ENCODE measurements around the gene PRDM11. TPM values are rescaled to one million over a fixed set of nuclear protein-coding genes. Genes with fewer than 3 reads are reported as not detected.

PRDM11 gene
- total RNA-seq, 1 donor from 2014 or later: 24.0 TPM

DNA sequence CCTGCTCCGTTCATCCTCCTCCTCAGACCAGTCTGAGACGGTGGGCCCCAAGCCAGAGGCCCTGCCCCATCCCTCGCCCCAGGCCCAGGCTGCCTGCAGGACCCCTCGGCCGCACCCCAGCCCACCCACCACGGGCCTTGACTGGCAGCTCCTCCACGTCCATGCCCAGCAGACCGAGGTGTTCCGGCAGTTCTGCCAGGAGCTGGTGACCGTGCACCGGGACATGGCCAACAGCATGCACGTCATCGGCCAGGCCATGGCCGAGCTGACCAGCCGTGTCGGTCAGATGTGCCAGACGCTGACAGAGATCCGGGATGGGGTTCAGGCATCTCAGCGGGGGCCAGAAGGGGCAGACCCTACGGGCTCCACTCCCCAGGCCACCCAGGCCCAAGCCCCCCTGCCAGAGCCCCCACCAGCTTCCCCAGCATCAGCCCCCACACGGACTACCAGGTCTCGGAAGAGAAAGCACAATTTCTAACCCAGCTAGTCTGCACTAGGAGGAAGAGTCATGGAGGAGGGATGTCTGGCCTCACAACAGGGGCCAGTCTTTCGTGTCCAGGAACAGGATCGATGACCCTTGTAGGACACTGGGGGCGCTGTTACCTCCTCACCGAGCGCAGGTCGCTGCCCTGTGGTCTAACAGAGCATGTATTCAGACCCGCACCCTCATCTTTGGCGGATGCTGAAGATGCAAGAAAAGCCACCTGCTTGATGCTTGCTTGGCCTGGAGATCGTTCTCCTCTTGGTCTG lies 66.3 kb downstream of the PRDM11 start:
- peaks cover 30% of the 10 kb centered on the region for H3K4me1 Mint-ChIP-seq (ENCODE audit: unreplicated experiment)
- no peak overlapping the region for H3K4me3 Mint-ChIP-seq
- H3K9me3 Mint-ChIP-seq: no peaks in the 10 kb centered on the region
- no peak for DNase-seq (ENCODE audit: extremely low spot score, unreplicated experiment)
- TF ChIP-seq, protein P1, sequence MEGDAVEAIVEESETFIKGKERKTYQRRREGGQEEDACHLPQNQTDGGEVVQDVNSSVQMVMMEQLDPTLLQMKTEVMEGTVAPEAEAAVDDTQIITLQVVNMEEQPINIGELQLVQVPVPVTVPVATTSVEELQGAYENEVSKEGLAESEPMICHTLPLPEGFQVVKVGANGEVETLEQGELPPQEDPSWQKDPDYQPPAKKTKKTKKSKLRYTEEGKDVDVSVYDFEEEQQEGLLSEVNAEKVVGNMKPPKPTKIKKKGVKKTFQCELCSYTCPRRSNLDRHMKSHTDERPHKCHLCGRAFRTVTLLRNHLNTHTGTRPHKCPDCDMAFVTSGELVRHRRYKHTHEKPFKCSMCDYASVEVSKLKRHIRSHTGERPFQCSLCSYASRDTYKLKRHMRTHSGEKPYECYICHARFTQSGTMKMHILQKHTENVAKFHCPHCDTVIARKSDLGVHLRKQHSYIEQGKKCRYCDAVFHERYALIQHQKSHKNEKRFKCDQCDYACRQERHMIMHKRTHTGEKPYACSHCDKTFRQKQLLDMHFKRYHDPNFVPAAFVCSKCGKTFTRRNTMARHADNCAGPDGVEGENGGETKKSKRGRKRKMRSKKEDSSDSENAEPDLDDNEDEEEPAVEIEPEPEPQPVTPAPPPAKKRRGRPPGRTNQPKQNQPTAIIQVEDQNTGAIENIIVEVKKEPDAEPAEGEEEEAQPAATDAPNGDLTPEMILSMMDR (conservative IDR thresholded peaks at IDR 0.05): peak; percentile 59
- no peak overlapping the region for H3K27ac Mint-ChIP-seq
- peaks cover 12% of the 10 kb centered on the region for H3K36me3 Mint-ChIP-seq
- H3K27me3 Mint-ChIP-seq: no peaks in the 10 kb centered on the region

DNA sequence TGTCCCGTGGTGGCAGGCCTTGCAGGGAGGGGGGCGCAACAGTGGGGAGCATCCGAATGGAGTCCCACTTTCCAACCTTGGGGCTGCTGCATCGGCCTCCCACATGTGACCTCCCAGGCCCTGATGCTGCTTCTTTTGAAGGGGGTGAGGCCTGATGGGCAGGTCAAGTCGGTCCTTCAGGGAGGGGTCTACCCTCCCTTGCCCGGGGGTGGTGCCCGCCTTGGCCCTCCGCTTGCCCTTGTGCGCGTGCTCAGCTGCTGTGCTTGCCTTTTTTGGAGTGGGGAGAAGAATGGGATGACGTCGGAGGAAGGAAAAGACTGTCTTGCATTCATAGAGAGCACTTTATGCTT lies 66.9 kb downstream of the PRDM11 start:
- peaks cover 12% of the 10 kb centered on the region for H3K36me3 Mint-ChIP-seq
- H3K4me3 Mint-ChIP-seq: no peak overlapping the region
- H3K4me1 Mint-ChIP-seq (ENCODE audit: unreplicated experiment): peaks cover 30% of the 10 kb centered on the region
- H3K27ac Mint-ChIP-seq: no peak overlapping the region
- H3K27me3 Mint-ChIP-seq: no peaks in the 10 kb centered on the region
- H3K9me3 Mint-ChIP-seq: no peaks in the 10 kb centered on the region
- DNase-seq (ENCODE audit: extremely low spot score, unreplicated experiment): no peak
- TF ChIP-seq, protein P1 (conservative IDR thresholded peaks at IDR 0.05): no peak

DNA sequence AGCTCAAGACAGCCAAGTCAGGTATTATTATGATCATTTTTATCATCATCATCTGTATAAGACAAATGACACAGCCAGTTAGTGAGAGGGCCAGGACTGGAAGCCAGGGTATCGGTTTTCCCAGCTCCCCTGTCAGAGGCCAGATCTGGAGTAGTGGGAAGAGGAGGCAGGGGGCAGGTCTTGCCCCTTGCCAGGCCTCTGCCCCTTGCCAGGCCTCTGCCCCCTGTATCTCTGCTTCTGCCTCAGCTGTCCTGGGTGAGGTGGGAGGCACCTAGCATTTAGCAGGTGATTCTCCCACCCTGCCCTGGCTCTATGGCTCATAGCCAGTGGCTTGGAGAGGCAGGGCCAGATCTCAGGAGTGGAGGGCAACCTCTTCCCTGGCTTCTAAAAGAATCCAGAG lies 67.3 kb downstream of the PRDM11 start:
- DNase-seq (ENCODE audit: extremely low spot score, unreplicated experiment): no peak
- TF ChIP-seq, protein P1 (conservative IDR thresholded peaks at IDR 0.05): no peak
- Mint-ChIP-seq H3K9me3 (no peaks in the 10 kb centered on the region), H3K36me3 (peaks cover 12% of the 10 kb centered on the region), H3K27ac (no peak overlapping the region), H3K27me3 (no peaks in the 10 kb centered on the region), H3K4me1 (ENCODE audit: unreplicated experiment) (peaks cover 30% of the 10 kb centered on the region), H3K4me3 (no peak overlapping the region)

DNA sequence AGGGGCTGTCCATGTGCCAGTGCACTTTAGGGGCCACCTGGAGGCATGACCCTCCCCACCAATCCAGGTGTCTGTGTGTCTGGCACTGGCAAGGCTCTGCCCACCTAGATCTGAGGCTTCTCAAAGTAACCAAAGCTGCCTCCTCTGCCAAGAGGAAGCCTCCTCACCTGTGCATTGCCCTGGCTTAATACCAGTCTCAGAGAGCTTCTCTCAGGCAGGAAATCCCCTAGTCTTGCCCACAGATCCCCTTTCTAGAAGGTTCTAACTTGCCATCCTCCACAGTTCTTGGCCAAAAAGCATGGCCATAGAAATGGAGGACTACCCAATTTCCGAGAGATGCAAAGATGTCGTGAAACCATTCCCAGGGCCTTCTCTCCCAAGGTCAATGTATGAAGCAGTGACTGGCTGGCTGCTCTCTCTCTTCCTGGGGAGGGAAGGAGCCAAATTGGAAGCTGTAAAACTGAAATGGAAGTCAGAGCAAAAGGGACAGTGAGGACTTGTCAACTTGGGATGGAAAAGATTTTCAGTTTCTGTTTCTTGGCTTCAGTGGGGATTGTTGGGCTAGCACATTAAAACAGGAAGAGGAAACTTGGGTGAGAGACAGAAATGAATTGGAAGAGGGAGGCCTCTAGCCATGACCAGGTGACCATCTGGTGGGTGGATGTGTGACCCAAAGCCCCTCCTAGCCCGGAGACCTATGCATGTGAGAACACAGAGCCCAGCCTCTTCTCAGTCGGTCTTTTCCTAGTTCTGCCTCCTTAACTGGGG lies 68.8 kb downstream of the PRDM11 start:
- Mint-ChIP-seq H3K9me3 (no peaks in the 10 kb centered on the region), H3K4me3 (no peak overlapping the region), H3K27ac (no peak overlapping the region), H3K36me3 (peaks cover 10% of the 10 kb centered on the region), H3K27me3 (no peaks in the 10 kb centered on the region), H3K4me1 (ENCODE audit: unreplicated experiment) (peaks cover 19% of the 10 kb centered on the region)
- no peak for DNase-seq (ENCODE audit: extremely low spot score, unreplicated experiment)
- TF ChIP-seq, protein P1 (conservative IDR thresholded peaks at IDR 0.05): no peak

DNA sequence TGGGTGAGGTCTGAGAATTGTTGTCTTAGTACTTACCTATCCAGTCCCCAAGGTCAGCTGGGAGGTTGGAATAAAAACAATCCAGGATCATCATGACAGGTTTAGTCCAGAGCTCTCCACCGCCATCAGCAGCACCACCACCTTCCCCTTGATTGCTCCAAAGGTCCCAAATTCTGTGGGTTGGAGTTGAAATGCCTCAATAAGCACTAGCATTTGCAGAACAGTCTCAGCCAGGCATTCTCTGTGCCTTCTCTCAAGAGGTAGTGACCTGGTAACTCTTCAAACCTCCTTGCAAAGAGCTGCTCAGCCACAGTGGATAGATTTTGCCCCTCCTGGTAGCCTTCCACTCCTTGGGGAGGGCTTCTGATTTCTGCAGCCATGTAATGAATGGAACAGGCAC lies 69.6 kb downstream of the PRDM11 start:
- H3K4me1 Mint-ChIP-seq (ENCODE audit: unreplicated experiment): peaks cover 16% of the 10 kb centered on the region
- no peaks in the 10 kb centered on the region for H3K27me3 Mint-ChIP-seq
- no peak overlapping the region for H3K27ac Mint-ChIP-seq
- H3K4me3 Mint-ChIP-seq: no peak overlapping the region
- no peaks in the 10 kb centered on the region for H3K9me3 Mint-ChIP-seq
- H3K36me3 Mint-ChIP-seq: peaks cover 12% of the 10 kb centered on the region
- TF ChIP-seq, protein P1 (conservative IDR thresholded peaks at IDR 0.05): no peak
- DNase-seq (ENCODE audit: extremely low spot score, unreplicated experiment): no peak

Data from type B pancreatic cell (in vitro differentiated cells).